ENCODE data around the gene HNRNPUL1. TPM values are rescaled to one million over a fixed set of nuclear protein-coding genes. Genes with fewer than 3 reads are reported as not detected.
"Not testable (repeated sequence)": the region's sequence is repeated elsewhere in the genome, so short reads cannot be mapped to it uniquely, and the experiment has no call there.

HNRNPUL1 gene
- total and polyA plus RNA-seq, 2 of the 8 experiments (the other 6 are each of a cell fraction or from before 2014, with no cell fraction given): 99.5 to 264 TPM

GRCh38 chr19:41344162-41344561 lies 80.0 kb downstream of the HNRNPUL1 start:
- Histone ChIP-seq H2AK5ac (ENCODE audit: low read depth, low read length) (no peak overlapping the region), H3K18ac (ENCODE audit: extremely low read depth, low read length) (no peak overlapping the region), H2BK120ac (replicated peaks; ENCODE audit: low read depth, low read length) (no peak overlapping the region), H3K27me3 (replicated peaks in 1 of 4; ENCODE audit: control insufficient read depth in 3 of 4, extremely low read depth in 1 of 4, insufficient read depth in 3 of 4, low read length in 3 of 4) (no peaks in the 10 kb centered on the region), H4K91ac (replicated peaks; ENCODE audit: insufficient read length, low read length) (no peak overlapping the region), H3K14ac (ENCODE audit: insufficient read length) (no peak overlapping the region), H3K4me2 (ENCODE audit: insufficient read depth in 1 of 2, low read depth in 2 of 2, low read length in 2 of 2) (no peak overlapping the region), H4K20me1 (replicated peaks in 1 of 2; ENCODE audit: control insufficient read depth in 1 of 2, insufficient read depth in 2 of 2, low read length in 2 of 2) (no peaks in the 10 kb centered on the region), H2BK12ac (ENCODE audit: low read depth, low read length) (no peak overlapping the region), H2BK20ac (ENCODE audit: low read length) (no peak overlapping the region), H3K9me3 (ENCODE audit: insufficient read depth in 2 of 2, low read depth in 1 of 2, low read length in 1 of 2) (no peaks in the 10 kb centered on the region), H3K79me2 (ENCODE audit: control insufficient read depth in 1 of 2, insufficient read depth in 2 of 2, low read length in 2 of 2) (no peaks in the 10 kb centered on the region), H3K4me1 (replicated peaks in 1 of 4; ENCODE audit: control insufficient read depth in 3 of 4, insufficient read depth in 4 of 4, low read length in 3 of 4) (peaks cover 0 to 3% (median 0%) of the 10 kb centered on the region in 4 experiments; a peak in 1 of 7 replicates), H4K5ac (ENCODE audit: insufficient read length, low read depth, low read length) (no peak overlapping the region), H2BK15ac (ENCODE audit: low read length) (no peak overlapping the region), H3K27ac (ENCODE audit: low read depth, low read length) (no peak overlapping the region), H3K56ac (replicated peaks; ENCODE audit: insufficient read length, low read depth, low read length) (no peak overlapping the region), H3K79me1 (ENCODE audit: low read depth, low read length) (no peaks in the 10 kb centered on the region), H3K4ac (replicated peaks; ENCODE audit: insufficient read length, low read depth, low read length) (no peak overlapping the region), H3K4me3 (ENCODE audit: extremely low read depth in 1 of 4, insufficient read depth in 2 of 4, low read depth in 3 of 4, low read length in 4 of 4) (no peak overlapping the region), H3K23ac (ENCODE audit: insufficient read length) (no peak overlapping the region), H3K9ac (replicated peaks in 1 of 4; ENCODE audit: extremely low read depth in 1 of 4, low read depth in 3 of 4, low read length in 3 of 4) (no peak overlapping the region), H4K8ac (ENCODE audit: extremely low read depth, insufficient read depth, low read length) (no peak overlapping the region), H3K36me3 (ENCODE audit: control insufficient read depth in 2 of 4, insufficient read depth in 4 of 4, low read length in 3 of 4) (no peaks in the 10 kb centered on the region), H3K23me2 (ENCODE audit: low read depth, low read length) (no peaks in the 10 kb centered on the region), H2AFZ (ENCODE audit: low read length) (no peak overlapping the region), H2BK5ac (ENCODE audit: low read depth, low read length) (no peak overlapping the region)
- FAIRE-seq (no peak), DNase-seq (ENCODE audit: low read depth in 1 of 2, low spot score in 2 of 2) (no peak)
- TF ChIP-seq SUZ12 (IDR thresholded peaks at IDR 0.05; ENCODE audit: low read length): no peak
- POLR2A ChIA-PET (ENCODE audit: partially characterized antibody): interaction anchor here (1.9 kb wide), 1 partner anchor 34 kb away, joined by 4 read pairs; the partner anchor contains the start of gene CCDC97
- CTCF ChIA-PET (ENCODE audit: partially characterized antibody): no interaction called here
- 92% methylated on average over 2 of the region's 2 CpGs; no CpG with 5 or more reads in 1 of the 2 experiments for WGBS, 2 experiments (ENCODE audit: extremely low coverage in 1 of 2, insufficient coverage in 1 of 2, insufficient read length in 1 of 2, insufficient replicate concordance in 2 of 2, low coverage in 1 of 2, low lambda C conversion rate in 2 of 2, missing lambda C conversion rate in 1 of 2)

- not testable (repeated sequence) for H3K79me2 ChIP-seq (ENCODE audit: control insufficient read depth in 1 of 2, insufficient read depth in 2 of 2, low read length in 2 of 2); H2AFZ ChIP-seq (ENCODE audit: low read length); H3K14ac ChIP-seq (ENCODE audit: insufficient read length); H2AK5ac ChIP-seq (ENCODE audit: low read depth, low read length); H3K23ac ChIP-seq (ENCODE audit: insufficient read length); H4K91ac ChIP-seq (replicated peaks; ENCODE audit: insufficient read length, low read length); H2BK120ac ChIP-seq (replicated peaks; ENCODE audit: low read depth, low read length); H4K20me1 ChIP-seq (replicated peaks in 1 of 2; ENCODE audit: control insufficient read depth in 1 of 2, insufficient read depth in 2 of 2, low read length in 2 of 2); H3K9ac ChIP-seq (replicated peaks in 1 of 4; ENCODE audit: extremely low read depth in 1 of 4, low read depth in 3 of 4, low read length in 3 of 4); H3K4me1 ChIP-seq (replicated peaks in 1 of 4; ENCODE audit: control insufficient read depth in 3 of 4, insufficient read depth in 4 of 4, low read length in 3 of 4); H3K27ac ChIP-seq (ENCODE audit: low read depth, low read length); H3K4me3 ChIP-seq (ENCODE audit: extremely low read depth in 1 of 4, insufficient read depth in 2 of 4, low read depth in 3 of 4, low read length in 4 of 4); H3K79me1 ChIP-seq (ENCODE audit: low read depth, low read length); H2BK12ac ChIP-seq (ENCODE audit: low read depth, low read length); H2BK20ac ChIP-seq (ENCODE audit: low read length); H3K56ac ChIP-seq (replicated peaks; ENCODE audit: insufficient read length, low read depth, low read length); H2BK5ac ChIP-seq (ENCODE audit: low read depth, low read length); H4K5ac ChIP-seq (ENCODE audit: insufficient read length, low read depth, low read length); H3K36me3 ChIP-seq (ENCODE audit: control insufficient read depth in 2 of 4, insufficient read depth in 4 of 4, low read length in 3 of 4); H3K9me3 ChIP-seq (ENCODE audit: insufficient read depth in 2 of 2, low read depth in 1 of 2, low read length in 1 of 2); H3K18ac ChIP-seq (ENCODE audit: extremely low read depth, low read length); H2BK15ac ChIP-seq (ENCODE audit: low read length); H3K4me2 ChIP-seq (ENCODE audit: insufficient read depth in 1 of 2, low read depth in 2 of 2, low read length in 2 of 2); FAIRE-seq; H4K8ac ChIP-seq (ENCODE audit: extremely low read depth, insufficient read depth, low read length); H3K4ac ChIP-seq (replicated peaks; ENCODE audit: insufficient read length, low read depth, low read length); DNase-seq (ENCODE audit: low read depth in 1 of 2, low spot score in 2 of 2)
- 87% methylated on average over 9 of the region's 9 CpGs; no CpG with 5 or more reads in 1 of the 2 experiments for WGBS, 2 experiments (ENCODE audit: extremely low coverage in 1 of 2, insufficient coverage in 1 of 2, insufficient read length in 1 of 2, insufficient replicate concordance in 2 of 2, low coverage in 1 of 2, low lambda C conversion rate in 2 of 2, missing lambda C conversion rate in 1 of 2)
- CTCF ChIA-PET (ENCODE audit: partially characterized antibody): interaction anchor here (1.5 to 1.9 kb wide), 2 partner anchors 25 to 448 kb away, joined by 4 to 6 read pairs; no protein-coding TSS in a partner anchor
- POLR2A ChIA-PET (ENCODE audit: partially characterized antibody): interaction anchor here (1.1 kb wide), 1 partner anchor 25 kb away, joined by 3 read pairs; no protein-coding TSS in a partner anchor
- peaks cover 6 to 20% (median 17%) of the 10 kb centered on the region in 4 experiments for H3K27me3 ChIP-seq (replicated peaks in 1 of 4; ENCODE audit: control insufficient read depth in 3 of 4, extremely low read depth in 1 of 4, insufficient read depth in 3 of 4, low read length in 3 of 4)
- peaks cover 12% of the 10 kb centered on the region for H3K23me2 ChIP-seq (ENCODE audit: low read depth, low read length)
Measured at GRCh38 chr19:41346916-41347315, 82.7 kb downstream of the HNRNPUL1 start.
